H54 (cell line): Measurements from ENCODE around the gene PHYHIPL.
"Not testable (repeated sequence)": the region's sequence is repeated elsewhere in the genome, so short reads cannot be mapped to it uniquely, and the experiment has no call there.

Experiments used
- DNase-seq: peaks from one replicate; pipeline ENCODE4 v3.0.0; 2011; ENCODE audit warnings: low spot score, mixed read lengths; ENCODE audit not compliant: insufficient read length
- FAIRE-seq: peaks from 3 replicates; lab custom pipeline; 2011; peaks lifted over from hg19 to GRCh38; lab: Jason Lieb, UNC
- POLR2A ChIP-seq: IDR thresholded peaks from 2 replicates; pipeline ENCODE4 v1.6.1; 2011; ENCODE audit warnings: low read depth, mild to moderate bottlenecking, low read length

The PHYHIPL gene

GRCh38 chr10:59173414-59173813 lies 3.0 kb upstream of the PHYHIPL start:
- no peak for TF ChIP-seq POLR2A
- DNase-seq (no peak), FAIRE-seq (no peak)

- DNase-seq (no peak), FAIRE-seq (no peak)
These were observed 754 bp upstream of the PHYHIPL start for GRCh38 chr10:59175538-59176240.

GRCh38 chr10:59177031-59177797 lies 771 bp downstream of the PHYHIPL start:
- no peak for TF ChIP-seq POLR2A
- FAIRE-seq (peak; percentile 62), DNase-seq (peak; percentile 72)

More at GRCh38 chr10:59175538-59176240, 754 bp upstream of the PHYHIPL start:
- no peak for TF ChIP-seq POLR2A

GRCh38 chr10:59177836-59178235 lies 1.4 kb downstream of the PHYHIPL start:
- TF ChIP-seq POLR2A: no peak
- FAIRE-seq (peak; percentile 30), DNase-seq (no peak)

- FAIRE-seq: no peak
- no peak for DNase-seq
- no peak for TF ChIP-seq POLR2A
These were observed 2.6 kb downstream of the PHYHIPL start for GRCh38 chr10:59179068-59179467.

GRCh38 chr10:59180689-59181270 lies 4.3 kb downstream of the PHYHIPL start:
- no peak for TF ChIP-seq POLR2A
- DNase-seq: no peak
- FAIRE-seq: no peak

- DNase-seq: peak; percentile 29
- peak; percentile 99 for FAIRE-seq
- no peak for TF ChIP-seq POLR2A
These were observed 5.2 kb downstream of the PHYHIPL start for GRCh38 chr10:59181668-59182067.

GRCh38 chr10:59190332-59190731 lies 13.9 kb downstream of the PHYHIPL start:
- FAIRE-seq (no peak), DNase-seq (no peak)
- TF ChIP-seq POLR2A: no peak

GRCh38 chr10:59206204-59206720 lies 29.8 kb downstream of the PHYHIPL start:
- no peak for FAIRE-seq
- TF ChIP-seq POLR2A: no peak
- no peak for DNase-seq

GRCh38 chr10:59212301-59212798 lies 35.9 kb downstream of the PHYHIPL start:
- no peak for FAIRE-seq
- no peak for TF ChIP-seq POLR2A
- DNase-seq: no peak

GRCh38 chr10:59214160-59214559 lies 37.7 kb downstream of the PHYHIPL start:
- DNase-seq (no peak), FAIRE-seq (no peak)
- TF ChIP-seq POLR2A: no peak

GRCh38 chr10:59216178-59216869 lies 39.9 kb downstream of the PHYHIPL start:
- DNase-seq: no peak
- no peak for FAIRE-seq
- no peak for TF ChIP-seq POLR2A

- no peak for DNase-seq
- FAIRE-seq: peak; percentile 73
- TF ChIP-seq POLR2A: no peak
These were observed 46.3 kb downstream of the PHYHIPL start for GRCh38 chr10:59222788-59223187.

GRCh38 chr10:59223597-59223996 lies 47.2 kb downstream of the PHYHIPL start:
- not testable (repeated sequence) for FAIRE-seq, DNase-seq
